RWPE2 (cell line): ENCODE results near the gene CRY2.

Source experiments
- ATAC-seq: fragments of 200-7000 bp; cut with Tn5 transposase; 3 replicates; pipeline ENCODE4 v1.9.1; 2021; ENCODE audit warnings: low read depth
- DNase-seq: peaks from one replicate; pipeline ENCODE4 v3.0.0-alpha.2; 2020; ENCODE audit warnings: low spot score
- H3K27ac ChIP-seq: fragments of 450-650 bp; 2 replicates; pipeline ENCODE4 v1.5.1; 2017; ENCODE audit warnings: mild to moderate bottlenecking; ENCODE audit not compliant: poor library complexity, severe bottlenecking
- H3K27me3 ChIP-seq: fragments of 250-450 bp; sonication (Bioruptor Pico); 2 replicates; pipeline ENCODE4 v1.5.1; 2021; ENCODE audit warnings: mild to moderate bottlenecking, moderate library complexity; ENCODE audit not compliant: insufficient read depth, poor library complexity, severe bottlenecking
- H3K36me3 ChIP-seq: fragments of 250-450 bp; sonication (Bioruptor Pico); 2 replicates; pipeline ENCODE4 v1.5.1; 2020; ENCODE audit warnings: low read depth, mild to moderate bottlenecking, moderate library complexity
- H3K4me1 ChIP-seq: fragments of 250-450 bp; sonication (Bioruptor Pico); 2 replicates; pipeline ENCODE4 v1.5.1; 2021; ENCODE audit warnings: mild to moderate bottlenecking, moderate library complexity; ENCODE audit not compliant: insufficient read depth, poor library complexity, severe bottlenecking
- H3K4me3 ChIP-seq: fragments of 250-450 bp; sonication (Bioruptor Pico); 2 replicates; pipeline ENCODE4 v1.5.1; 2021; ENCODE audit warnings: mild to moderate bottlenecking, moderate library complexity; ENCODE audit not compliant: severe bottlenecking
- H3K9me3 ChIP-seq: fragments of 250-450 bp; sonication (Bioruptor Pico); 2 replicates; pipeline ENCODE4 v1.5.1; 2021; ENCODE audit warnings: mild to moderate bottlenecking, moderate library complexity; ENCODE audit not compliant: severe bottlenecking
- CTCF ChIP-seq: fragments of 450-650 bp; IDR thresholded peaks from one replicate; pipeline ENCODE4 v1.5.1; 2017; ENCODE audit warnings: mild to moderate bottlenecking, moderate library complexity; ENCODE audit not compliant: poor library complexity, severe bottlenecking

CRY2 gene

GRCh38 chr11:45812581-45813548 lies 34.4 kb upstream of the CRY2 start:
- Histone ChIP-seq H3K27me3 (no peaks in the 10 kb centered on the region), H3K9me3 (no peaks in the 10 kb centered on the region), H3K27ac (no peak overlapping the region), H3K4me1 (no peaks in the 10 kb centered on the region), H3K36me3 (peaks cover 8% of the 10 kb centered on the region), H3K4me3 (no peak overlapping the region)
- ATAC-seq (no peak), DNase-seq (peak; percentile 27)
- no peak for TF ChIP-seq CTCF

GRCh38 chr11:45815747-45816146 lies 31.5 kb upstream of the CRY2 start:
- H3K27ac ChIP-seq, result no peak overlapping the region
- no peaks in the 10 kb centered on the region for H3K9me3 ChIP-seq
- H3K4me1 ChIP-seq, result no peaks in the 10 kb centered on the region
- no peak for TF ChIP-seq CTCF
- H3K4me3 ChIP-seq, result no peak overlapping the region
- no peaks in the 10 kb centered on the region for H3K36me3 ChIP-seq
- ATAC-seq (peak; percentile 68), DNase-seq (no peak)
- H3K27me3 ChIP-seq, result no peaks in the 10 kb centered on the region

- Histone ChIP-seq H3K27ac (no peak overlapping the region), H3K27me3 (no peaks in the 10 kb centered on the region), H3K4me3 (no peak overlapping the region), H3K9me3 (no peaks in the 10 kb centered on the region), H3K36me3 (no peaks in the 10 kb centered on the region), H3K4me1 (no peaks in the 10 kb centered on the region)
- ATAC-seq (no peak), DNase-seq (no peak)
- TF ChIP-seq CTCF, result no peak
Measured at GRCh38 chr11:45816614-45817013, 30.7 kb upstream of the CRY2 start.

- DNase-seq (no peak), ATAC-seq (no peak)
- H3K9me3 ChIP-seq, result no peaks in the 10 kb centered on the region
- no peaks in the 10 kb centered on the region for H3K27me3 ChIP-seq
- TF ChIP-seq CTCF, result no peak
- H3K27ac ChIP-seq, result no peak overlapping the region
- no peaks in the 10 kb centered on the region for H3K36me3 ChIP-seq
- H3K4me3 ChIP-seq, result no peak overlapping the region
- no peaks in the 10 kb centered on the region for H3K4me1 ChIP-seq
Measured at GRCh38 chr11:45817191-45817590, 30.1 kb upstream of the CRY2 start.

GRCh38 chr11:45818961-45819605 lies 28.2 kb upstream of the CRY2 start:
- Histone ChIP-seq H3K27me3 (no peaks in the 10 kb centered on the region), H3K4me1 (no peaks in the 10 kb centered on the region), H3K27ac (no peak overlapping the region), H3K36me3 (no peaks in the 10 kb centered on the region), H3K9me3 (no peaks in the 10 kb centered on the region), H3K4me3 (no peak overlapping the region)
- DNase-seq (peak; percentile 18), ATAC-seq (no peak)
- TF ChIP-seq CTCF, result no peak
